Body of pancreas (tissue), 4 donors: Measurements from ENCODE around the gene OR2T1. TPM values are rescaled to one million over a fixed set of nuclear protein-coding genes. Genes with fewer than 3 reads are reported as not detected.
"Not testable (repeated sequence)": the region's sequence is repeated elsewhere in the genome, so short reads cannot be mapped to it uniquely, and the experiment has no call there.

Experiments used
- ATAC-seq: fragments of 150-250 bp; one replicate; pipeline ENCODE4 v1.9.1; 2016
- DNase-seq, 4 donors: peaks; one replicate each; pipeline ENCODE4 v3.0.0-alpha.2; 2019
- H3K27ac ChIP-seq, 4 donors: fragments of 200-600 bp; sonication (generic); 1 replicate in 3 of 4; 2 replicates in 1 of 4; pipeline versions ENCODE4 v1.5.1 to v1.6.1; 2016 to 2019; ENCODE audit warnings: mild to moderate bottlenecking in 1 of 4, mixed read lengths in 1 of 4, moderate library complexity in 1 of 4
- H3K27me3 ChIP-seq, 2 donors: fragments of 200-600 bp; sonication (generic); one replicate each; pipeline ENCODE4 v1.6.0; 2016; ENCODE audit warnings: mild to moderate bottlenecking in 1 of 2
- H3K36me3 ChIP-seq, 2 donors: fragments of 200-600 bp; sonication (generic); replicated peaks in 1 of 2; 2 replicates each; pipeline ENCODE4 v1.5.1; 2016; ENCODE audit warnings: low read depth in 2 of 2; ENCODE audit not compliant: insufficient read depth in 1 of 2
- H3K4me1 ChIP-seq: fragments of 200-600 bp; sonication (generic); one replicate; pipeline ENCODE4 v1.6.0; 2016
- H3K4me3 ChIP-seq, 2 donors: fragments of 200-600 bp; sonication (generic); 1 replicate in 1 of 2; 2 replicates in 1 of 2; pipeline ENCODE4 v1.5.1; 2016 to 2019
- H3K9me3 ChIP-seq, 3 donors: fragments of 200-600 bp; sonication (generic); 1 replicate in 2 of 3; 2 replicates in 1 of 3; pipeline ENCODE4 v1.5.1; 2016
- WGBS, 2 donors: methylation state at CpG; one replicate each; pipeline ENCODE4 v1.1.5; 2017; 5-methylcytosine and 5-hydroxymethylcytosine counted together
- intact Hi-C: fragments of 100-400 bp; cut with DNase I; formaldehyde crosslinking; loops from one replicate; pipeline ENCODE4 v1.15.1; 2023
- total RNA-seq, 2 donors: library from RNA; depleted of rRNA; stranded (reverse); fragments of >200 nt; gene quantifications; one replicate each; pipeline ENCODE4 v1.1.0, GENCODE V29; 2016

Gene OR2T1
- total RNA-seq, 2 donors from 2014 or later: not detected

DNA sequence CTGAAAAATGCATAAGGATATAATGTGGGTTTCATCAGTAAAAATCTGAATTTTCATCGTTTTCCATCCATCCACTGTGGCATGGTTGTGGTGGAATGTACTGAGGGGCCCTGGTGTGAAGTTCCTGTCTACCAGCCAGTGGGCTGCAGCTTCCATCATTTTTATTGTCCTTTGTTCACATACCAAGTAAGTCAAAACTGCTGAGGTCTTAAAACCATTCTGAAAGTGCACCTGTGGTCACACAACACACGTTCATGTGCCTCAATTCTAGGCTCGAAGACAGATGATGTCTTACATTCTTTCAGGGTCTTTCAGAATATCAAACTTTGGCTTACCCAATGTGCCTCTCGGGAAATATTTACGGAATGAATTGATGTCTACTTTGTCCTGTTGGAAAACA, 36.4 kb downstream of the OR2T1 start:
- H3K36me3 ChIP-seq, H3K4me3 ChIP-seq, H3K27ac ChIP-seq, intact Hi-C loops, ATAC-seq, DNase-seq, H3K9me3 ChIP-seq, H3K27me3 ChIP-seq, H3K4me1 ChIP-seq: not testable (repeated sequence)
- 40 to 58% methylated on average over 5 of the region's 5 CpGs for WGBS, 2 donors

DNA sequence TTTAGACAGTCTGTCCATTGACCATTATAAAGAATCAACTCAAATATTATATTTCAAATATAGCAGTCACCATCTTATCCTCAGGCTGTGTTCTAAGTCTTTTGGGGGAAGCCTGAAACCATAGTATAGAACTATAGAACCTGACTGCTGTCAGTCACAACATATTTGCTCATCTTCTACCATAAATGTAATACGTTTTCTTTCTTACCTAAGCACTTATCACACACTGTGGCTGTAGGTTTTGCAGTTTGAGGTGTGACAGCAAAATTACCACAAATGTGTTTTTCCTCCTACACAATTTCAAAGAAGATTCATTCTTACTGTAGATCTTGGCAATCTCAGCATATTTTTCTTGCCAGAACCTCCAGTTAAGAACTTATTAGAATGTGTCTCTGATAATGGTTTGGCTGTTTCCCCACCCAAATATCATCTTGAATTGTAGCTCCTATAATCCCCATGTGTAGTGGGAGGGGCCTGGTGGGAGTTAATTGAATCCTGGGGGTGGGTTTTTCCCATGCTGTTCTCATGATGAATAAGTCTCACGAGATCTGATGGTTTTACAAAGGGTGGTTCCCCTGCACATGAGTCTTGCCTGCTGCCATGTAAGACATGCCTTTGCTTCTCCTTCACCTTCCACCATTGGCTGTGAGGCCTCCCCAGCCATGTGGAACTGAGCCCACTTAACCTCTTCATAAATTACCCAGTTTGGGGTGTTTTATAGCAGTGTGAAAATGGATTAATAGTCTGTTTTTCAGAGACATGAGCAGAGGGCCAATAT, 39.8 kb downstream of the OR2T1 start:
- H3K36me3 ChIP-seq, H3K4me1 ChIP-seq, H3K9me3 ChIP-seq, ATAC-seq, H3K27me3 ChIP-seq, H3K27ac ChIP-seq, intact Hi-C loops, H3K4me3 ChIP-seq, DNase-seq: not testable (repeated sequence)
- 29 to 44% methylated on average over 1 of the region's 2 CpGs for WGBS, 2 donors

DNA sequence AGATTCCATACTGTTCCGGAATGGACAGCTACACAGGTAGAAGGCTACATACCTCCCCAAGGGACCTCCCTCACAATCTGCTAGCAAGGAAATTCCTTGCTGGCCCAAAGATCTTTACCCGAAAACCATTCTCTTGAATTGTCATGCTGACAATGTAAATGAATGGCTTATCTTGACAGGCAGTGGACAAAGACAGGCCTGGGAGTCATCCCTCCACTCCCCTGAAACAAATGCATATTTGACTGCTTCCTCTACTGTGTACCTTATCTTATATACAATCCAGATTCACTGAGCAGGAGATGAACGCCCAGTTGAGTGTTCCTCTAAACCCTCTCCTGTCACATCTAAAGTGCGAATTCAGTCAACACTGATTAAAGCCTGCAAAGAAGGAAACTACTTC, 41.8 kb downstream of the OR2T1 start:
- ATAC-seq, H3K36me3 ChIP-seq, H3K27ac ChIP-seq, DNase-seq, H3K4me3 ChIP-seq, H3K9me3 ChIP-seq, H3K4me1 ChIP-seq, intact Hi-C loops, H3K27me3 ChIP-seq: not testable (repeated sequence)
- 51 to 55% methylated on average over 4 of the region's 4 CpGs for WGBS, 2 donors

DNA sequence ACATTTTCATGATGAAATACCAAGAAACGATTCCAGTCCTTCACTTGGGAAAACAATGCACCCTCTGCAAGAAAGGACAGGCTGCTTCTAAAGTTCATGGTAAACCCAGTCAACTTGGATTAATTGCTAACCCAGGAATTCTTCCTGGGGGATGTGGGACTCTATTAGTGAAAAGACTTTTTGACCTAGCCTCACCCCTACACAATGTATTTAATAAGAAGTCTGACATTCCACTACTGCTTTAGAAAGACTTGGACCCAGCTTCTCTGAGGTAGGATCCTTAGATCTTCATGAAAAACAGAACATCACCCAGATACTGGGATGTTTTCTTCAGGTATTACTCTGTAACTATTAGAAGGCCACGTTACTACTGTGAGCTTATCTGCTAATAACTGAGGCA, 42.6 kb downstream of the OR2T1 start, which contains the start of gene OR2T2:
TSS of gene OR2T2 (plus strand) at position 239 of the 400 bp plus-strand sequence. CDS start 7,161 bp downstream, outside the sequence.
- H3K4me3 ChIP-seq, H3K36me3 ChIP-seq, H3K9me3 ChIP-seq, intact Hi-C loops, H3K4me1 ChIP-seq, H3K27ac ChIP-seq, DNase-seq, H3K27me3 ChIP-seq: not testable (repeated sequence)
- ATAC-seq: peak; percentile 27
- 37 to 44% methylated on average over 1 of the region's 2 CpGs for WGBS, 2 donors

DNA sequence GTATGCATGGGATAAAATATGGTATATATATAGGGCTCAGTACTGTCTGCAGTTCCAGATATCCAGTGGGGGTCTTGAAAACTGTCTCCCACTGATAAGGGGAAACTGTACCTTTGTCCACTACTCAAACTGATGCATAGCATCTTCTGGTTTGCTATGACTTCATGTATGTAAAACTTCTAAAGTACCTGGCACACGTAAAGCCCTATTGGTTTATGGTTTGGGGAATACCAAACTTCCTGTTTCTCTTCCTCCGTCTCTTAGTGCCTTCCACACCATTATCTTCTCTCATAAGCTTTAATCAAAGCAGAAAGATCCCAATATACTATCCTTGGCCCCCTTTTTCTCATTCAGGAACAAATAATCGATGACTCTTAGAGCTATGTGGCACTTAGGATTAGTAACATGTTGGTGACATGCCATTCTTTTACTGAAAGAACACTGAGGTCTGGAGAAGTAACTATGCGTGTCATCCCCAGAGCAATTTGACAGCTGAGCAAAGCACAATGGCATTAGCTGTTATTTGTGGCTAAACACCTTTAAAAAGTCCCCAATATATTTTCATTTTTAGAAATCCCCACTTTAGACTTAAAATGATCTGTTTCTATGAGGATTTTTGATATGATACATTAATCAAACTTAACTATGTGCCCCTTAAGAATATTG, 45.7 kb downstream of the OR2T1 start:
- H3K4me3 ChIP-seq, intact Hi-C loops, H3K27ac ChIP-seq, H3K27me3 ChIP-seq, DNase-seq, ATAC-seq, H3K36me3 ChIP-seq, H3K9me3 ChIP-seq, H3K4me1 ChIP-seq: not testable (repeated sequence)
- WGBS, 2 donors: no CpG with 5 or more reads among the region's 4 CpGs

DNA sequence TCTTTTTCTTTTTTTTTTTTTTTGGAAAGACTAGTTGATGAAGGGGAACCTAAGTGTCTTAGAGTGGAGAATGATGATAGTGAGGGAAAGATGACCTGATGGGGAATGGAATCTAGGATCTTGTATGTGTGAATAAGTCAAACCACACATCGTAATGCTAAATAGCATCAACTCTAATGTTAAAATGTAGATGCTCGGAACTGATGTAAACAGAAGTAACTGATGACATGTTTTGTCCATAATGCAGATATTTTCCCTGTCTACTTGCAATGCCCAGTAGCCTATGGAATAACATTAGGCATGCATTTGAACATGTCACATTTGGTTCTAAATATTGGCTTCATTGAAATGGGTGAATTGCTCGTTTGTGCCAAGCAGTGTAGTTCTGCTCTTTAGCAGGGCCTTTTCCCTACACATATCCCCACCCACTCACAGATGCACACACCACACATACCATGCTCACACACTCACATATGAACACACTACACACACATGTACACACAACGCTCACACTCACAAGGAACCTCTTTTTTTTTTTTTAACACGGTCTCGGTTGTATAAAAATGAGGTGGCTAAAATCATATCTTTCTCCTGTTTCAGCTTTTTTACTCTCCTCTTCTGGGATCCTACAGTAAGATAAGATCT, 47.1 kb downstream of the OR2T1 start:
- ATAC-seq, H3K36me3 ChIP-seq, H3K4me1 ChIP-seq, DNase-seq, H3K27ac ChIP-seq, intact Hi-C loops, H3K27me3 ChIP-seq, H3K9me3 ChIP-seq, H3K4me3 ChIP-seq: not testable (repeated sequence)
- WGBS, 2 donors: 75 to 78% methylated on average over 5 of the region's 6 CpGs

DNA sequence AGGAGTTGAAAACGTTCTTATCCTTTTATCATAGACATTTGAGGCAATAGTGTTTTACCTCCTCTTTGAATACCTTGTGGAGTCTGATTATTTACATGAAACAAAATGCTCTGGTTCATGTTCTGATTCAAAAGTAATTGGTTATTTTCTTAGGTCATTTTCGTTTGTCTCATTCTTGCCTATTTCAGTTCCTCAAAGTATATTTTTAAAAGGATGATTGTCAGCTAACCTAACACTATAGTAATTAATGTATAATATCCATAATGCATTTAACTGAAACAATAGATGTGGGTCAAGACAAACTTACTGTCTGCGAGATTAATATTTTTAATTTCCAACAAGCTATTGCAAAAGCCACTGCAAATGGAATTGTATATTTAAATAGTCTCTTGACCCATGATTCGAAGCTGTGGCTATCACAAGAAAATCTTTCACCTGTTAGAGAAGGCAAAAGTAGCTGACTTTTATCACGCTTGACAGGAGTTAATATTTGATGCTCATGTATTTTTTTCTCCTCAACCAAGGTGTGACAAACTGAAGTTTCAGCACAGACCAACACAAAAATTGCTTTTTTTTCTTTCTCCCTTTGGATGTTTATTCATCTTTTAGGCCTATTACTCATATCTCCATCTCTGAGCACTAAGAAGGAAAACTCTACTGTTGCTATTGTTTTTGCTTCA, 47.8 kb downstream of the OR2T1 start:
- H3K27ac ChIP-seq, H3K4me1 ChIP-seq, H3K36me3 ChIP-seq, H3K27me3 ChIP-seq, intact Hi-C loops, DNase-seq, H3K9me3 ChIP-seq, ATAC-seq, H3K4me3 ChIP-seq: not testable (repeated sequence)
- 31 to 55% methylated on average over 2 of the region's 5 CpGs for WGBS, 2 donors

DNA sequence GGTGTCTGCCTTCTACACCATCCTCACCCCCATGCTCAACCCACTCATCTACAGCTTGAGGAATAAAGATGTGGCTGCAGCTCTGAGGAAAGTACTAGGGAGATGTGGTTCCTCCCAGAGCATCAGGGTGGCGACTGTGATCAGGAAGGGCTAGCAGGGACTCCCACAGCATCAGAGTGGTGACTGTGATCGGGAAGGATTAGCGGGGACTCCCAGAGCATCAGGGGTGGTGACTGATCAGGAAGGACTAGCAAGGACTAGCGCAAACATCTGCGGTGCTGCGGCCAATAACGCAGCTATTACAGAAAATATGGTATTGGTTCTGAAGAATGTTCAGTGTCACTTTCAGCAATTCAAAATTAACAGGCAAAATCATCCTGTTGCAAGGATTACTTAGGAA, 50.8 kb downstream of the OR2T1 start:
- H3K27me3 ChIP-seq, H3K4me1 ChIP-seq, DNase-seq, ATAC-seq, H3K4me3 ChIP-seq, H3K27ac ChIP-seq, H3K36me3 ChIP-seq, intact Hi-C loops, H3K9me3 ChIP-seq: not testable (repeated sequence)
- 70 to 79% methylated on average over 7 of the region's 7 CpGs for WGBS, 2 donors

DNA sequence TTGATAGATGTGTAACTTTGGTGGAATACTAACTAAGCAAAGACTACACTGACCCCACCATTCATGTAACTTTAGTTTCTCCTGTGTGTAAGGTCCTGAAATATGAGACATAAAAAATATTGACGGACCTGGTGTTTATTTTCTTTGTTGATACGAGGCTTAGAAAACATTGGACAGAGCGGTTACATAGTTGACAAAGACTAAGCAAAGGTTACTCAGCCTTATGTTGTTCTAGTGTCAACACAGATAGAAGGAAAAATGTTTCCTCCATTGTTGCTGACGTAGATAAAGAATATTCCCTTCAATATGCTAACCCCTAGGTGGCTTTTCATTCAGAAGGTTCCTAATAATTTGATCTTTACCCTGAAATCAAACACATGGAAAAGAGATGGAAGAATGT, 52.2 kb downstream of the OR2T1 start:
- DNase-seq, H3K9me3 ChIP-seq, H3K4me3 ChIP-seq, H3K27me3 ChIP-seq, H3K36me3 ChIP-seq, H3K4me1 ChIP-seq, intact Hi-C loops, H3K27ac ChIP-seq: not testable (repeated sequence)
- ATAC-seq: peak; percentile 58
- 6 to 14% methylated on average over 2 to 3 of the region's 4 CpGs for WGBS, 2 donors

DNA sequence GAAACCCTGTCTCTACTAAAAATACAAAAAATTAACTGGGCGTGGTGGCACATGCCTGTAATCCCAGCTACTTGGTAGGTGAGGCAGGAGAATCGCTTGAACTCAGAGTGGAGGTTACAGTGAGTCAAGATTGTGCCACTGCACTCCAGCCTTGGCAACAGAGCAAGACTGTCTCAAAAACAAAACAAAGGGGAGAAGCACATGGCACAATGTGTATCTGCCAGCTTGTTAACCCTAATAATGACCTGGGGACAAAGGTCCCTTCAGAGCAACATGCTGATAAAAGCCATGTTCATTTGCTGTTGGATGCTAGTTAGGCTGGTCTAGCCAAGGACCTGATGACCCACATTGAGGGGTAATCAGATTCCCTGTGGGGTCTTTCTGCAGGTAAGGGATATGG, 53.8 kb downstream of the OR2T1 start:
- H3K27ac ChIP-seq, H3K4me1 ChIP-seq, H3K36me3 ChIP-seq, H3K9me3 ChIP-seq, H3K4me3 ChIP-seq, DNase-seq, ATAC-seq, intact Hi-C loops, H3K27me3 ChIP-seq: not testable (repeated sequence)
- WGBS, 2 donors: no CpG with 5 or more reads among the region's 2 CpGs
